Measurements from ENCODE around the gene TUBB.
"Not testable (repeated sequence)": the region's sequence is repeated elsewhere in the genome, so short reads cannot be mapped to it uniquely, and the experiment has no call there.

TUBB gene

GRCh38 chr6:30765495-30765894 lies 45.3 kb downstream of the TUBB start:
- CTCF ChIA-PET = interaction anchor here (0.7 to 1.6 kb wide), 4 partner anchors 13 to 63 kb away, joined by 3 to 9 read pairs (median 4); no protein-coding TSS in a partner anchor
- not testable (repeated sequence) for H3K27ac ChIP-seq (ENCODE audit: extremely low read depth, low read depth, low read length)
- POLR2A ChIA-PET = interaction anchor here (1.9 to 4.2 kb wide), 2 partner anchors 13 to 22 kb away, joined by 9 to 37 read pairs; partner anchors contain the start of genes FLOT1 and IER3

GRCh38 chr6:30766461-30767157 lies 46.5 kb downstream of the TUBB start:
- no peaks in the 10 kb centered on the region for H3K9me3 ChIP-seq (ENCODE audit: control insufficient read depth, insufficient read depth, low read depth, low read length)
- no peak overlapping the region for H3K27ac ChIP-seq (ENCODE audit: extremely low read depth, low read depth, low read length)
- peaks cover 30% of the 10 kb centered on the region for H3K4me1 ChIP-seq (ENCODE audit: control insufficient read depth, insufficient read depth, low read length)
- H3K4me3 ChIP-seq (ENCODE audit: low read depth, low read length) = no peak overlapping the region
- ChIA-PET POLR2A (interaction anchor here (1.0 to 7.9 kb wide), 4 partner anchors 14 to 36 kb away, joined by 3 to 64 read pairs (median 23); partner anchors contain the start of genes FLOT1 and IER3), CTCF (interaction anchor here (0.5 to 2.1 kb wide), 11 partner anchors 9 to 318 kb away, joined by 3 to 9 read pairs (median 4); partner anchors contain the start of gene DHX16)
- TF ChIP-seq ZNF521 (tag by site-specific recombination; IDR thresholded peaks at IDR 0.05) (no peak), ZBTB11 (tag by site-specific recombination; conservative IDR thresholded peaks at IDR 0.05; ENCODE audit: low read depth) (no peak), ZNF223 (tag by site-specific recombination; IDR thresholded peaks at IDR 0.05) (no peak), ZNF529 (tag by site-specific recombination; IDR thresholded peaks at IDR 0.05; ENCODE audit: insufficient replicate concordance) (no peak), ZNF830 (tag by site-specific recombination; IDR thresholded peaks at IDR 0.05; ENCODE audit: low read depth) (no peak), PRDM1 (tag by site-specific recombination; IDR thresholded peaks at IDR 0.05) (0 out of 2 replicates have a peak, but pooled peaks have one; percentile 30), ZNF624 (tag by site-specific recombination; IDR thresholded peaks at IDR 0.05) (no peak), ZNF211 (tag by site-specific recombination; IDR thresholded peaks at IDR 0.05; ENCODE audit: low read depth) (no peak), ZNF18 (tag by site-specific recombination; IDR thresholded peaks at IDR 0.05) (no peak), ZNF701 (tag by site-specific recombination; IDR thresholded peaks at IDR 0.05) (no peak), ZNF600 (tag by site-specific recombination; IDR thresholded peaks at IDR 0.05) (0 out of 2 replicates have a peak, but pooled peaks have one; percentile 50), ZNF202 (tag by site-specific recombination; IDR thresholded peaks at IDR 0.05; ENCODE audit: borderline replicate concordance) (no peak)
- no peaks in the 10 kb centered on the region for H3K36me3 ChIP-seq (ENCODE audit: control insufficient read depth in 2 of 2, insufficient read depth in 1 of 2, low read length in 2 of 2)

More at GRCh38 chr6:30765495-30765894, 45.3 kb downstream of the TUBB start:
- H3K4me1 ChIP-seq (ENCODE audit: control insufficient read depth, insufficient read depth, low read length) = peaks cover 30% of the 10 kb centered on the region
- not testable (repeated sequence) for H3K4me3 ChIP-seq (ENCODE audit: low read depth, low read length); H3K36me3 ChIP-seq (ENCODE audit: control insufficient read depth in 2 of 2, insufficient read depth in 1 of 2, low read length in 2 of 2); H3K9me3 ChIP-seq (ENCODE audit: control insufficient read depth, insufficient read depth, low read depth, low read length)

- no peak overlapping the region for H3K4me3 ChIP-seq (ENCODE audit: low read depth, low read length)
- ChIA-PET CTCF (interaction anchor here (0.6 to 2.1 kb wide), 8 partner anchors 10 to 95 kb away, joined by 3 to 7 read pairs (median 4); partner anchors contain the start of gene DHX16), POLR2A (interaction anchor here (1.0 to 7.9 kb wide), 5 partner anchors 14 to 37 kb away, joined by 3 to 64 read pairs (median 37); partner anchors contain the start of genes FLOT1 and IER3)
- no peak overlapping the region for H3K27ac ChIP-seq (ENCODE audit: extremely low read depth, low read depth, low read length)
- H3K9me3 ChIP-seq (ENCODE audit: control insufficient read depth, insufficient read depth, low read depth, low read length) = no peaks in the 10 kb centered on the region
- H3K4me1 ChIP-seq (ENCODE audit: control insufficient read depth, insufficient read depth, low read length) = peaks cover 30% of the 10 kb centered on the region
- peak; percentile 77 for TF ChIP-seq ZNF121 (tag by site-specific recombination; IDR thresholded peaks at IDR 0.05)
- TF ChIP-seq ZNF433 (tag by site-specific recombination; IDR thresholded peaks at IDR 0.05; ENCODE audit: low read depth) = no peak
- TF ChIP-seq ZNF335 (tag by site-specific recombination; conservative IDR thresholded peaks at IDR 0.05) = peak; percentile 33; the same call in 1 of the 2 replicates
- TF ChIP-seq ZNF10 (tag by site-specific recombination; IDR thresholded peaks at IDR 0.05) = 0 out of 2 replicates have a peak, but pooled peaks have one; percentile 28
- TF ChIP-seq YY1 (tag by site-specific recombination; IDR thresholded peaks at IDR 0.05) = no peak
- no peak for TF ChIP-seq ZNF747 (tag by site-specific recombination; IDR thresholded peaks at IDR 0.05)
- TF ChIP-seq SCRT2 (tag by site-specific recombination; IDR thresholded peaks at IDR 0.05) = no peak
- no peaks in the 10 kb centered on the region for H3K36me3 ChIP-seq (ENCODE audit: control insufficient read depth in 2 of 2, insufficient read depth in 1 of 2, low read length in 2 of 2)
These were observed 47.2 kb downstream of the TUBB start for GRCh38 chr6:30767158-30767943.
